NCI-H128 (cell line): ENCODE results near the gene BRAF.
"Not testable (repeated sequence)": the region's sequence is repeated elsewhere in the genome, so short reads cannot be mapped to it uniquely, and the experiment has no call there.

Source experiments
- DNase-seq: peaks from one replicate; lab custom pipeline; 2025; ENCODE audit not compliant: unreplicated experiment; lab: John Stamatoyannopoulos, UW

Gene BRAF

GRCh38 chr7:140684066-140684950 lies 240.4 kb downstream of the BRAF start:
- DNase-seq = no peak

- no peak for DNase-seq
These were observed 241.1 kb downstream of the BRAF start for GRCh38 chr7:140683657-140684056.

GRCh38 chr7:140681766-140682165 lies 243.0 kb downstream of the BRAF start:
- no peak for DNase-seq

DNA sequence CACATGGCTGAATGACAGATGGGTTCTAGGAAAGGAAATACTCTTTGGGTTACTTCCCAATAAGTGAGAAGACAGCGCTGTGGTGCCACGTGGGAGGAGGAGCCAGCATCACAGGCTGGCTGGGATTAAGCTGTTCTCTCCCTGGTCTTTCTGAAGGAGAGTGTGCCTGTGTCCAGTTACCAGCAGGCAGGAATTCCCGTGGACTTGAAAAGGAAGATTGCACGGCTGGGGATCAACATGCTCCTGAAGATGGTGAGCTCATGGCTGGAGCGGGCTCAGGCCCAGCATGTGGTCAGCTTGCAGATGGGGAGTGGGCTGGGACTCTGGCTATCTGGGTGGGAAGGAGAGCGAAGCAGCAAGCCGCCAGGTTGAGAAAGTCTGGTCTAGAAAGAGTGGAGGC lies 243.8 kb downstream of the BRAF start:
- no peak for DNase-seq

DNA sequence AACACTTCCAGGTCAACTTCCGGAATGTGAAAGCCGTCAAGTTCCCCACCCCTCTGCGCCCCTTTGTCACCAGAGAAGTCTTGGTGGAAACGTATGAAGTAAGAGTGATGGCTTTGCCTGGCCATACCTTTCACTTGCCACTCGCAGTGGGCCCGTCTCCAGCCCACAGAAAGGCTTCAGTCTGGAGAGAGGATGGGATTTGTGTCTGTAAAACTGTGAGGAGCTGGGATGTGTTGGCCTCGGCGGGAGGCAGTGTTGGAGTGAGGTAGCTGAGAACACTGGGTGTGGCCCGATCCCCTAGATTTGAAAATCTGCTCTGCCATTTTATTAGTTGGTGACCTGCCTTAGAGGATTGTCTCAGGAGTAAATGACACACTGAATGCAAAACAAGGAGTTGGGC lies 245.5 kb downstream of the BRAF start:
- no peak for DNase-seq

- DNase-seq = no peak
These were observed 246.0 kb downstream of the BRAF start for GRCh38 chr7:140678816-140679130.

GRCh38 chr7:140678081-140678815 lies 246.5 kb downstream of the BRAF start:
- no peak for DNase-seq

GRCh38 chr7:140677496-140677895 lies 247.2 kb downstream of the BRAF start:
- DNase-seq = no peak

- DNase-seq = not testable (repeated sequence)
These were observed 247.8 kb downstream of the BRAF start for GRCh38 chr7:140676956-140677355.

DNA sequence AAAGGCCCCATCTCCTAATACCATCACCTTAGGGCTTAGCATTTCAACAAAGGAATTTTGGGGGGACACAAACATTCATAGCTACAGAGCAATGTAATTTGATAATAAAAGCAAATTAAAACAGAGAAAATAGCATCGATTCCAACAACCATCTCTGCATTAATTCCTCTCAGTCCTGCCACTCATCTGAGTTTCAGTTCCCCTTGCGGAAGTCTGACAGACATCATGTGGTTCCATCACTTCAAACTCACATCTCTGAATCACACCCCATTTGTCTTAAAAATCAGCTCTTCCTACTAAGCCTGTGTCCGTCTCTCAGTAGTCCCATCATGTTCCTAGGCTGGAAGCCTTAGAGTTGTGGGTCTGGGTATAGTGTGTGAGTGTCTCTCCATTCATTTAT lies 248.4 kb downstream of the BRAF start:
- no peak for DNase-seq

DNA sequence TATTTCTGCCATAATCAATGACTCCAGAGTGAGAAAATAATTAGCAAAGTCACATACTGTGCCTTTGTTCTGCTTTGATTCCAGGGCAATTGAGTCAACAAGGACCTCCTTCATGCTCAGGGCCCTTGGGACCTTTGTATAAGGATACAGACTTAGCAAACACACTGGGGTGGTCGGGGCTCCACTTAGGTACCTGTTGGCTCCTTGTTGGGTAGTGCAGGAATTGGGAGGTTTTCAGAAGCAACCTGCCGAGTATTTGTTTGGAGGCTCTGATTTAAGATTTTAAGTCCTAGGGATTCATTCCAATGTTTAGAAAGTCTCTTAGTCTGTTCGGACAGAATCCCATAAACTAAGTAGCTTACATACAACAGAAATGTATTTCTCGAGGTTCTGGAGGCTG lies 249.0 kb downstream of the BRAF start:
- no peak for DNase-seq

DNA sequence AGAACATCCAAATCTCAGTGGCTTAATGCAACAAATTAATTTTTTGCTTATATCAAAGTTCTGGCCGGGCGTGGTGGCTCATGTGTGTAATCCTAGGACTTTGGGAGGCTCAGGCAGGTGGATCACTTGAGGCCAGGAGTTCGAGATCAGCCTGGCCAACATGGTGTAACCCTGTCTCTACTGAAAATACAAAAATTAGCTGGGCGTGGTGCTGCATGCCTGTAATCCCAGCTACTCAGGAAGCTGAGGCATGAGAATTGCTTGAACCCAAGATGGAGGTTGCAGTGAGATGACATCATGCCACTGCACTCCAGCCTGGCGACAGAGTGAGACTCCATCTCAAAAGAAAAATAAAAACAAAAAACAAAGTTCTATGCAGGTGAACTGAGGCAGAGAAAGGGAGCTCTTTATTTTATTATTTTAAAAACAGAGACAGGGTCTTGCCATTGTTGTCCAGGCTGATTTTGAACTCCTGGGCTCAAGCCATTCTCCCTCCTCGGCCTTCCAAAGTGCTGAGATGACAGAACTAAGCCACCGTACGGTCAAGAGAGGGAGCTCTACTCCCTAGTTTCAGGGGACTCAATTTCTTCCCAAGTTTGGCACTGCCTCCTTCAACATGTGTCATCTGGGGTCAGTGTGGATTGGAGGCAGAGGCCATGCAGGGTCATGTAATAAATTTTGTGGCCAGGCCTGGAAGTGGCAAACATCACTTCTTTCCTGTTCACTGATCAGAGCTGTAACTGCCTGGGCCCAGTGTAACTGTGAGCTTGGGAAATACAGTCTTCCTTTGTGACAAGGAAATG lies 249.6 kb downstream of the BRAF start:
- no peak for DNase-seq

DNA sequence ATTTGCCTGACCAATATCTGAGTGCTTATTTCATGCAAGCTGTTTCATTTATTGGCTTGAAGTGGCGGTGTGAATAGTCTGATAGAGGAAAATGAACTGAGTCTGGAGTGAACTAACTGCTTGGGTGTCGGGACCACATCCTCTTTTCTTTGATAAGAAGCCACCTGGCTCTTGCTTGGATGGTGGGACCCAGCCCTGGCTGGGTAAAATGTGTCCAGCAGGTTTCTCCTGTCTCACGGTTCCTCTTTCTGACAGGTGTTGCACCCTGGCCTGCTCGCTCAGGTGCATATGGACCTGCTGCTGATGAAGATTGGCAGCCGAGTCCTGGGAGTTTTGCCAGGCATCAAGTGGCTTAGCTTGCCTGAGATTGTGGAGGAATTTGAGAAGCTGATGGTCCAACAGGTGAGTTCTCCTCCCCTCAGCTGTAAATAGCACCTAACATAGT lies 250.4 kb downstream of the BRAF start:
- DNase-seq = no peak

- no peak for DNase-seq
These were observed 251.0 kb downstream of the BRAF start for GRCh38 chr7:140673774-140674155.

GRCh38 chr7:140673063-140673773 lies 251.5 kb downstream of the BRAF start:
- DNase-seq = peak; percentile 30

DNA sequence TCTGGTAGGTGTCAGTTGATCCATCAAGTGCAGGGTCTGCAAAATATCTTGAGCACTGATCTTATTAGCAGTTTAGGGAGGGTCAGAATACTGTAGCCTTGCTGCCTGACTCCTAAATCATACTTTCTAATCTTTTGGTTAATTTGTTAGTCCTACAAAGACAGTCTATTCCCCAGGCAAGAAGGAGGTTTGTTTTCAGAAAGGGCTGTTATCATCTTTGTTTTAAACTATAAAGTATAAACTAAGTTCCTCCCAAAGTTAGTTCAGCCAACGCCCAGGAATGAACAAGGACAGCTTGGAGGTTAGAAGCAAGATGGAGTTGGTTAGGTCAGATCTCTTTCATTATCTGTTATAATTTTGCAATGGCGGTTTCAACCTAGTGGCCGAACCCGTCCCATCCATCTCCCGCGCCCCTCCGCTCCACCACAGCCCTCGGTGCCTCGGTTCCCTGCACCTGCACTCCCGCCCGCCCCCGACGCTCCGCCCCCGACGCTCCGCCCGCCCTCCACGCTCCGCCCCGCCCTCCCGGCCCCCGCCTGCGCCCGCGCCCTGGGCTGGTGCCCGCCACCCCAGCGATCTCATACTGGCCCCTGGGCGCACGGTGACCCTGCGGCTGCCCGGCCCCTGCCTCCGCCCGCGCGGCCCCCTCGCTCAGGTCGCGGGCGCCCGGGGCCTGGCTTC lies 252.2 kb downstream of the BRAF start, which contains the start of gene ADCK2:
TSS of gene ADCK2 (plus strand) at position 564 of the 681 bp plus-strand sequence. CDS start 386 bp downstream, outside the sequence.
- no peak for DNase-seq

- DNase-seq = no peak
These were observed 252.8 kb downstream of the BRAF start for GRCh38 chr7:140671966-140672365.

DNA sequence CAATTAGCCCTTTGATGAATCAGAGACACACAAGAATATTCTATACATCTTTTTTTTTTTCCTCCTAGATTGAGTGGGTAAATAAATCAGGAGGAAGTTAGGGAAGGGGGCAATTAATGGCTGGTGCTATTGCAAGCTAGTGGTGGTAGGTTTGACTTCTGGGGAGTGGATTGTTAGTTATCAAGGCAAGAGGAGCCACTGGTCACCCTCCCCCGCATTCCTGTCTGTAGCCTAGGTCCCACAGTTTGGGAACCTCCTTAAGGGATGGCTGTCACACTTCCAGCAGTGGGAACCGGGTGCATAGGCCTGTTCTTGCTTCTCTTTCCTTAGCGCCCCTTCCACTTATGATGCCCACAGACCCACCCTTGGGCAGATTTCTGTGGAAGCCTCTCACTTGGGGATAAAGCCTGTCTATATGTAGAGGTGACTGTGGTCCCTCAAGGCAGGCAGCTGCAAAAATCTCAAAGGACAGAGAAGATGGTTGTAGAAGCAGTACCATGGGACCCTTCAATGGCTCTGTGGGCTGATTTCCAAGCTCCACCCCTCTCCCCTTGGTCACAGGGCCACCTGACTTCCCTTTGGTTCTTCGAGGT lies 254.3 kb downstream of the BRAF start:
- DNase-seq = no peak

DNA sequence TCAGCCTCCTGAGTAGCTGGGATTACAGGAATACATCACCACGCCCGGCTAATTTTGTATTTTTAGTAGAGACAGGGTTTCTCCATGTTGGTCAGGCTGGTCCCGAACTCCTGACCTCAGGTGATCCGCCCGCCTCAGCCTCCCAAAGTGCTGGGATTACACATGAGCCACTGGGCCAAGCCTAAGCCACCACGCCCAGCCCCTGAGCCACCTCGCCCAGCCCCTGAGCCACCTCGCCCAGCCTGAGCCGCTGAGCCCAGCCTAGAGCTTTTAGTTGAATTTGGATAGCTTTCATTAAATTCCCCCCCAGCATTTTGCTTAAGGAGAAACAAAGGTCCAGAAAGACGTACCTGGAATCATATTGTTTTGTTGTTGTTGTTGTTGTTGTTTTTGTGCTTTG lies 254.9 kb downstream of the BRAF start:
- DNase-seq = not testable (repeated sequence)

DNA sequence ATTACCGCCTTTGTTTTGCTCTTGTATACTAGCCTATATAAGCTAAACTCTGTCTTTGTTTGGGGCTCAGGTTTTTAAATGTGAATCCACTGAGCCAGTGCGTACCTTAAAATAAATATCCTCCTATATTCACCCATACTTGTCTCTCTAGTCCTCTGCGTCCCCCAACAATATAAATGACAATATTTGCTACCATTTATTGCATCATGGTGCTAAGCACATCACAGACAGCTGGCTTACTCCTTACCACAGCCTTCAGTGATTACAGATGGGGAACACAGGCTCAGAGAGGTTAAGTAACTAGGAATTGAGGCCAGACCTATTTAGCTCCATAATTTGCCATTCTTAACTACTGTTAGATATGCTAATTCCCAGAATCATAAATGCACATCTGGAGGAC lies 255.4 kb downstream of the BRAF start:
- DNase-seq = no peak
